ENCODE results near the gene NPAS2.
A peak's percentile ranks its signal among the peaks of the same experiment; 100 is the strongest.

Gene NPAS2

DNA sequence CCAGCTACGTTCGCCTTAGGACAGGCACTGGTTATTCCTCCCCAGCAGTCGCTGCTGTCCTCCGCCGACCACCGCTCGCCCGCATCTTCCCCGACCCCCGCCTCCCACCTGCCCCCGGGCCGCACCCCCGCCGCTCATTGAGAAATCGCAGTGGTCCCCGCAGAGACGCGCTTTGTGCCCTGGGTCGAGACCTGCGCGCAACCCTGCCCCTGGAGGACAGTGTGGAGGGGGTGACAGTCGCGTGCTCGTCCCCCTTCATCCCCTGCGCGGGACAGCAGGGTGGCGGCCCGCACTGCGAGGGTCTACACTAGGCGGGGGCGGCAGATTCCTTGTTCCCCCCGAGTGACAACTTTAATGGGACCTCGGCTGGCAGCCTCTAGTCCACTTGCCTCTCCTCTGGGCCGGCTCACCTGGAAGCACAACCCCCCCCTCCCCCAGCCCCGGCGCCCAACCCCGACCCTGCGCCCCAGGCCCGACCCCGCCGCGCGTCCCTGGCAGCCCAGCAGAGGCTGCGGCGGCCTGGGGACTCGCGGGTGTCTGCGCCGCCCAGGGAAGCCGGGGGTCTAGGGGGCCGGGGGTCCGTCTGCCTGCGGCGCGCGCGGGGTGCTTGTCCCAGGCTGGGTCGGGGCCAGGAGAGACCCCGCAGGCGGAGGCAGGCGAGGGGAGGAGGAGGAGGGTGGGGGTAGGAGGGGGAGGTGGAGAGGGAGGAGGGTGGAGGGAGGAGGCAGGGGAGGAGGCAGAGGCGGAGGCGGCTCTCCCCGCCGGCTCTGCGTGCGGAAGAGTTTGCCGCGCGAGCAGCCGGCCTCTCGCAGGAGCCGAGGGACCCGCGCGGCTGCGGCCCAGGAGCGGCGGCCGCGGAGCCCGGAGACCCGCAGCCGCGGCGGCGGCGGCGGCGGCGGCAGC lies at the start of gene NPAS2:
NPAS2 (plus strand) TSS at position 770 of the 903 bp plus-strand sequence. CDS start 84,616 bp downstream, outside the sequence.
- DNase-seq (ENCODE audit: low spot score), result peak; percentile 57

DNA sequence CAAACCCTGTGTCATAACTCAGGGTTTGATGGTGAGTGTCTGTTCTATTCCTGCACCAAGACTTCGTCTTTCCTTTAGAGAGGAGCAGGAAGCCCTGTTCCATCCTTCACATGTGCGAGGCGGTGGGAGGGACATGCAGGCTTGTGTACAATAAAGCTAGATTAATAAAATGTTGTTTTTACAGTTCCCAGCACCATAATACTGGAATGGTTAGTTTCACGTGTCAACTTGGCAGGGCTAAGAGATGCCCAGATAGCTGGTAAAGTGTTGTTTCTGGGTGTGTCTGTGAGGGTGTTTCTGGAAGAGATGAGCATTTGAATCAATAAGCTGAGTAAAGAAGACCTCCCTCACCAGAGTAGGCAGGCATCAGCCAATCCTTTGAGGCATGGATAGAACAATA lies 48.8 kb upstream of the NPAS2 start:
- DNase-seq (ENCODE audit: low spot score), result no peak

DNA sequence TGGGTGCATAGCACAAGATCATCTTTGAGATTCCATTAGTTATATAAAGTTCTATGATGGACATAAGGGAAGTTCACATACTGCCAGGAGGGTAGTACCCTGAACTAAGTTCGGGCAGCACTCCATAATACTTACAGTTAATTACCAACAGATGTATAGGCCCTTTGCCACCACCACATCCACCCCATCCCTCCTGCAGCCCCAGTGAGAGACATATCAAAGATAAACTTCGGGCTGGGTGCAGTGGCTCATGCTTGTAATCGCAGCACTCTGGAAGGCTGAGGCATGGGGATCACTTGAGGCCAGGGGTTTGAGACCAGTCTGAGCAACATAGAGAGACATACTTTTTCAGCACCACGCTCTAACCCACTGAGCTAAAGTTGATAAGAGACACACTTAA lies 46.4 kb upstream of the NPAS2 start:
- no peak for DNase-seq (ENCODE audit: low spot score)

DNA sequence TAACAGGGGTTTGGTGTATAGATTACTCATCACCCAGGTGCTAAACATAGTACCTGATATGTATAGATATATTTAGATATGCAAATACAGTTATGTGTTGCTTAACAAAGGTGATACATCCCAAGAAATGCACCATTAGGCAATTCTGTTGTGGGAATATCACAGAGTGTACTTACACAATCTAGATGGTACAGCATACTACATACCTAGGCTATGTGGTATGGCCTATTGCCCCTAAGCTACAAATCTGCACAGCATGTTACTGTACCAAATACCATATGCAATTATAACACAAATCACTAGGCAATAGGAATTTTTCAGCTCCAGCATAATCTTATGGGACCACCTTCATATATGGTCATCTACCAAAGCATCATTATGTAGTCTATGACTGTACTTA lies 43.5 kb upstream of the NPAS2 start:
- DNase-seq (ENCODE audit: low spot score), result no peak

GRCh38 chr2:100778637-100779450 lies 41.1 kb upstream of the NPAS2 start:
- no peak for DNase-seq (ENCODE audit: low spot score)

- no peak for DNase-seq (ENCODE audit: low spot score)
These were observed 40.1 kb upstream of the NPAS2 start for GRCh38 chr2:100779908-100780202.

GRCh38 chr2:100780203-100781008 lies 39.5 kb upstream of the NPAS2 start:
- DNase-seq (ENCODE audit: low spot score), result peak; percentile 99

GRCh38 chr2:100781009-100781325 lies 39.0 kb upstream of the NPAS2 start:
- no peak for DNase-seq (ENCODE audit: low spot score)

- DNase-seq (ENCODE audit: low spot score), result no peak
These were observed 38.2 kb upstream of the NPAS2 start for GRCh38 chr2:100781523-100782379.

GRCh38 chr2:100782380-100782878 lies 37.5 kb upstream of the NPAS2 start:
- no peak for DNase-seq (ENCODE audit: low spot score)

DNA sequence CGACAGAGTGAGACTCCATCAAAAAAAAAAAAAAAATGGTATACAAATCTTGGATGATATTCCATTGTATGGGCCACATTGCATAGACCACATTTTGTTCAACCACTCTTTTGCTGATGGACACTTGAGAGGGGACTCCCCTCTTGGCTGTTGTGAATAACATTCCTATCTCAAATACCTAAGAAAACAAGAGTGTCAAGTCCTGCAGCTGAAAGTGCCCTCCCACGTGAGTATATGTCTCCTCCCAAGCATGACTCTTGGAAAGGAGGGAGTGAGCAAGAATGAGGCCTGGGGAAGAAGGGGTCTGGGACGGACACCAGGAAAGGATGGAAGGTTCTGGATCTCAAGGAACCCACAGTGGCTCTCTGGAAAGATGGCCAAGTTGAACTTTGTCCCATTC lies 36.0 kb upstream of the NPAS2 start:
- no peak for DNase-seq (ENCODE audit: low spot score)

DNA sequence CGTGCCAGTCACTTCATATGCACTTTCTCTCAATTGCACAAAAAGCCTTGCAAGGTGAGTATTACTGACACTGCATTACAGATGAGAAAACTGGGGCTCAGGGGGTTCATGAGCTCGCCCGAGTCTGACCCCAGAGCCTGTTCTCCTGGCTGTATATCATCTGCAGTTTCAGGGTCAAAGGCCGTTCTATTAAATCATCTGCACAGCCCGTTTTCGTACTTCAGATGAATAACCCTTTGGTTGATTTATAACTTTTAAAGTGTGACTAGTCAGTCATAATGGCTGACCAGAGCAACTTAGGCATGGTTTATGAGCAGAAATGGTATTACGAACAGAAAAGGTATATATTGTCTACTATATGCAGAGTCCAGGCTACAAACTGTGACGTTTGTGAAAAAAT lies 35.3 kb upstream of the NPAS2 start:
- DNase-seq (ENCODE audit: low spot score), result no peak

- DNase-seq (ENCODE audit: low spot score), result no peak
These were observed 34.2 kb upstream of the NPAS2 start for GRCh38 chr2:100785626-100786296.

GRCh38 chr2:100786297-100786658 lies 33.7 kb upstream of the NPAS2 start:
- DNase-seq (ENCODE audit: low spot score), result peak; percentile 81

DNA sequence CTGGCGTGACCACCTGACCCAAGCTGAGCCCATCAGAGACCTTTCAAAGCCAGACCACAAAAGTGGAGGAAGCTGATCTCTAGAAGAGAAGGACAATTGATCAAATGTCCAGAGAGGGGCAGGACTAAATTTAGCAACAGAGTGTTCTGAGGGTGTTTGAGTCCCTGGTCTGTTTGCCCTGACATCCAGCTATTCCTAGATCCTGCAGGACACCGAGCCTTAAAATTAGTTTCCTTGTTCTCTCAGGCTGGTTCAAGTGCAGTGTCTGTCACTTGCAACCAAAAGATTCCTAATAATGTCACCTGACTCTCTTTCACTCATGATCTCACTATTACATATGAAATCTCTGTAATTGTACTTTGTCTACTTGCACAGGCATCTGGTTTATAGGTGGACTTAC lies 33.0 kb upstream of the NPAS2 start:
- no peak for DNase-seq (ENCODE audit: low spot score)

DNA sequence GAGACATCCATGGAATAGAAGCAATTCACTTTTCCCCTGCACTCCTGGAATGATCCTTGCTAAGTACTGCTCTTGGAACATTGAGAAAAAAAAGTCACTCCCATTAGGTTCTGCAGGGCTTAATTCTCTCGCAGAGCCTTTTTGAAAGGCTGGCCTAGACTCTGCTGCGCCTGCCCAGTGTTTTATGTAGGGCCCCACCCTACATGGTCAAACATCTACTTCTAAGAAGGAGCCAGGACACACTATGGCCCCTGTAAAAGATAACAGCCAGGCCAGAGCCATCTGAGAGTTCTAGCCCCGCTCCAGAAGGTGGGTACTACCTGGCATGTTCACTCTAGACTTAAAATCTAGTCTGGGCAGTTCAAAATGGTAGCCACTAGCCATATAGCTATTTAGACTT lies 30.6 kb upstream of the NPAS2 start:
- no peak for DNase-seq (ENCODE audit: low spot score)

DNA sequence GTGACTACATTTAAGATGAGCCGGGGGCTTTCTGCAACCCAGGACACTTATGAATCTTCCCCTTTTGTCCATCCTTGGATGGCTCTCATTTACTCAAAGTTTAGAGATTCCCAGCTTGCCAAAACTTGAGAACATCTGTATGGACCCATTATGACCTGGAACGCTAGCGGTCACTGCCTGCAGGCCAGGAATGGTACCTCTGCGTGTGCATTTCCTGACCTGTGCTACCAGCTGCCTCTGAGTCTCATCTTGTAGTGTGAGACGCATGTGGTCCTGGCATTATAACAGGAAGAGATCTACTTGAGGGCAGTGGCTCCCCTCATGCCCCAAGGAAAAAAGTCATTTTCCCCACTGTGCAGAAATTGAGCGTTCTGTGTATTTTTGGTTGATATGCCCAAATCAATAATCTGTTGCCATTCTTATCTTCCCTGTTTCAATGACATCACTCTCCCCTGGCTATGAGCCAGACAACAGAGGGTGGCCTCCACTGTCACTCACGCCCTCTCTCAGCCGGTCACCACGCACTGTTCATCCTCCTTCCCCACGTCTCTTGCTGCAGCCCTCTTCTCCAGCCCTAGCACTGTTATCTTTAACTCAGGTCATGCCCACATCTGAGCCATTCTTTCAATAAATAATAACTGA lies 28.5 kb upstream of the NPAS2 start:
- DNase-seq (ENCODE audit: low spot score), result no peak

DNA sequence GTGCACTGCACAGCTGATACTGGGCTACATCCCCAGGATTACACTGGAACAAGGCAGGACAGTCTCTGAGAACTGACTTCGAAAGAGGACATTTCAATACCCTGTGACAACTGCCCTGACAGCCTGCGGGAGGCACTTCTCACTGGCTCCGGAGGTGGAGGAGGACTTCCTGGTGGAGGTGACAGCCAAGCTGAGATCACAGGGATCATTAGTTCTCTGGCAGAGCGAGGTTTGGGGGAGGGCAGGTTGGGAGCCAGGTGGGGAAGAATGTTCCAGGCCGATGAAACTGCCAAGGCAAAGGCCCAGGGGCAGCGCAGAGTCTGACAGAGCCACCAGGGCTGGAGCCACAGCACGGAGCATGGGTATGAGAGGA lies 28.0 kb upstream of the NPAS2 start:
- DNase-seq (ENCODE audit: low spot score), result no peak

GRCh38 chr2:100793220-100793619 lies 26.7 kb upstream of the NPAS2 start:
- DNase-seq (ENCODE audit: low spot score), result no peak

- no peak for DNase-seq (ENCODE audit: low spot score)
These were observed 26.0 kb upstream of the NPAS2 start for GRCh38 chr2:100793982-100794381.

Data from SW480 (cell line).